Bronchial epithelial cell (primary cell): ENCODE data around the gene FRS3. TPM values are rescaled to one million over a fixed set of nuclear protein-coding genes. Genes with fewer than 3 reads are reported as not detected.
A peak's percentile ranks its signal among the peaks of the same experiment; 100 is the strongest.

Experiments used
- DNase-seq: peaks from one replicate; pipeline ENCODE4 v3.0.0-alpha.2; 2010; ENCODE audit warnings: low read depth
- FAIRE-seq: peaks from 2 replicates; lab custom pipeline; 2011; peaks lifted over from hg19 to GRCh38; lab: Jason Lieb, UNC
- H3K27me3 ChIP-seq: 2 replicates; pipeline ENCODE4 v1.5.1; 2011; ENCODE audit warnings: low read length; ENCODE audit not compliant: control insufficient read depth, insufficient read depth
- H3K36me3 ChIP-seq: 2 replicates; pipeline ENCODE4 v1.5.1; 2011; ENCODE audit warnings: low read length; ENCODE audit not compliant: control insufficient read depth, insufficient read depth
- H3K4me3 ChIP-seq: 2 replicates; pipeline ENCODE4 v1.5.1; 2011; ENCODE audit warnings: mild to moderate bottlenecking, low read depth, low read length, control low read depth
- total RNA-seq: library from RNA; depleted of rRNA; stranded (reverse); fragments of >200 nt; gene quantifications from 2 replicates; pipeline ENCODE4 v1.2.1, GENCODE V29; 2014
- TF ChIP-seq, protein P1 (sequence below): IDR thresholded peaks from 2 replicates; pipeline ENCODE4 v1.5.1; 2011; ENCODE audit warnings: mild to moderate bottlenecking, moderate library complexity, low read length, control low read depth, inconsistent platforms; ENCODE audit not compliant: insufficient read depth, severe bottlenecking

Gene FRS3
- total RNA-seq, 1 donor from 2014 or later: 0.79 TPM

GRCh38 chr6:41821266-41821665, 41.6 kb upstream of the FRS3 start:
- no peaks in the 10 kb centered on the region for H3K36me3 ChIP-seq
- no peak overlapping the region for H3K4me3 ChIP-seq
- H3K27me3 ChIP-seq: no peaks in the 10 kb centered on the region
- DNase-seq (no peak), FAIRE-seq (no peak)
- TF ChIP-seq, protein P1, sequence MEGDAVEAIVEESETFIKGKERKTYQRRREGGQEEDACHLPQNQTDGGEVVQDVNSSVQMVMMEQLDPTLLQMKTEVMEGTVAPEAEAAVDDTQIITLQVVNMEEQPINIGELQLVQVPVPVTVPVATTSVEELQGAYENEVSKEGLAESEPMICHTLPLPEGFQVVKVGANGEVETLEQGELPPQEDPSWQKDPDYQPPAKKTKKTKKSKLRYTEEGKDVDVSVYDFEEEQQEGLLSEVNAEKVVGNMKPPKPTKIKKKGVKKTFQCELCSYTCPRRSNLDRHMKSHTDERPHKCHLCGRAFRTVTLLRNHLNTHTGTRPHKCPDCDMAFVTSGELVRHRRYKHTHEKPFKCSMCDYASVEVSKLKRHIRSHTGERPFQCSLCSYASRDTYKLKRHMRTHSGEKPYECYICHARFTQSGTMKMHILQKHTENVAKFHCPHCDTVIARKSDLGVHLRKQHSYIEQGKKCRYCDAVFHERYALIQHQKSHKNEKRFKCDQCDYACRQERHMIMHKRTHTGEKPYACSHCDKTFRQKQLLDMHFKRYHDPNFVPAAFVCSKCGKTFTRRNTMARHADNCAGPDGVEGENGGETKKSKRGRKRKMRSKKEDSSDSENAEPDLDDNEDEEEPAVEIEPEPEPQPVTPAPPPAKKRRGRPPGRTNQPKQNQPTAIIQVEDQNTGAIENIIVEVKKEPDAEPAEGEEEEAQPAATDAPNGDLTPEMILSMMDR: no peak

GRCh38 chr6:41818271-41819054, 38.8 kb upstream of the FRS3 start:
- peak; percentile 86 for FAIRE-seq
- no peak overlapping the region for H3K4me3 ChIP-seq
- no peaks in the 10 kb centered on the region for H3K27me3 ChIP-seq
- no peaks in the 10 kb centered on the region for H3K36me3 ChIP-seq
- TF ChIP-seq, protein P1: no peak
- DNase-seq: peak; percentile 69

- FAIRE-seq: no peak
- H3K27me3 ChIP-seq: no peaks in the 10 kb centered on the region
- TF ChIP-seq, protein P1: no peak
These were observed 35.9 kb upstream of the FRS3 start for GRCh38 chr6:41815587-41815986.

GRCh38 chr6:41814629-41815028, 34.9 kb upstream of the FRS3 start:
- no peak overlapping the region for H3K4me3 ChIP-seq
- FAIRE-seq (no peak), DNase-seq (no peak)
- no peaks in the 10 kb centered on the region for H3K27me3 ChIP-seq
- TF ChIP-seq, protein P1: no peak
- H3K36me3 ChIP-seq: no peaks in the 10 kb centered on the region

More at GRCh38 chr6:41815587-41815986, 35.9 kb upstream of the FRS3 start:
- DNase-seq: peak; percentile 69
- Histone ChIP-seq H3K36me3 (no peaks in the 10 kb centered on the region), H3K4me3 (no peak overlapping the region)

GRCh38 chr6:41813956-41814355, 34.3 kb upstream of the FRS3 start:
- Histone ChIP-seq H3K4me3 (no peak overlapping the region), H3K36me3 (no peaks in the 10 kb centered on the region), H3K27me3 (no peaks in the 10 kb centered on the region)
- DNase-seq: no peak
- FAIRE-seq: no peak
- TF ChIP-seq, protein P1: no peak
